ENCODE results near the gene PHLPP2.
A peak's percentile ranks its signal among the peaks of the same experiment; 100 is the strongest.
"Not testable (repeated sequence)": the region's sequence is repeated elsewhere in the genome, so short reads cannot be mapped to it uniquely, and the experiment has no call there.

PHLPP2 gene

DNA sequence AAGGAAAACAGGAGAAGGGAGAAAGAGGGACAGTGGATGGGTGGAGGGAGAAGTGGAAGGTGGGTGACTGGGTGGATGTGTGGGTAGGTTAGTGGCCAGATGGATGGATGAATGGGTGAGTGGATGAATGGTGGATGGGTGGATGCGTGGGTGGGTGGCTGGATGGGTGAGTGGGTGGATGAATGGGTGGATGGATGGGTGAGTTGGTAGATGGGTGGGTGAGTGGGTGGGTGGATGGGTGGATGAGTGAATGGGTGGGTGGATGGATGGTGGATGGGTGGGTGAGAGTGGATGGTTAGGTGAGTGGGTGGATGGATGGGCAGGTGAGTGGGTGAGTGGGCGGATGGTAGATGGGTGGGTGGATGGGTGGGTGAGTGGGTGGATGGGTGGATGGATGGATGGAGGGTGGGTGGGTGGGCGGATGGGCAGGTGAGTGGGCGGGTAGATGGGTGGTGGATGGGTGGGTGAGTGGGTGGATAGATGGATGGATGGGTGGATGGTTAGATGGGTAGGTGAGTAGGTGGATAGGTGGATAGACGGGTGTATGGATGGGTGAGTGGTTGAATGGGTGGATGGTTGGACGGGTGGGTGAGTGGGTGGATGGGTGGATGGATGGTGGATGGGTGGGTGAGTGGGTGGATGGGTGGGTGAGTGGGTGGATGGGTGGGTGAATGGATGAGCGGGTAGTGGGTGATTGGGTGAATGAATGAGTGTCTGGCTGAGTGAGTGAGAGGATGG lies 99.2 kb downstream of the PHLPP2 start:
- DNase-seq (ENCODE audit: low read depth in 4 of 4, low spot score in 1 of 4) = no peak

DNA sequence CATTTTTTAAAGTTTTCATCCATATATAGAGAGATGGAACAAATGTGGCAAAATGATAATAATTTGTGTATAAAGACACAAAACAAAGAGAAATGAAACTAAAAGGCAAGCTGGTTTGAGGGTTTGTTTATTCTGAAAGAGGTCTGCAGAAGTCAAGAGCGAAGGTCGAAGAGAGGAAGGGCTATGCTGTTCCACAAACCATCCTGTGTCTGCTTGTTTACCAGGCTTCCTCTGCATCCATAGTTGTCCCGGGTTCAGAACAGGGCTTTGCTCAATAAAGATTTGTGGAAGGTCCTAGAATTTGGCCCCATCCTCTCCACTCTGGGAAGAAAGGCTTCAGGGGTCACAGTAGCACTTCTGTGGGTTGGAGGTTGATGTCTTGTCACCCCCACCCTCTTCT lies 100.9 kb downstream of the PHLPP2 start:
- DNase-seq (ENCODE audit: low read depth in 4 of 4, low spot score in 1 of 4) = no peak

DNA sequence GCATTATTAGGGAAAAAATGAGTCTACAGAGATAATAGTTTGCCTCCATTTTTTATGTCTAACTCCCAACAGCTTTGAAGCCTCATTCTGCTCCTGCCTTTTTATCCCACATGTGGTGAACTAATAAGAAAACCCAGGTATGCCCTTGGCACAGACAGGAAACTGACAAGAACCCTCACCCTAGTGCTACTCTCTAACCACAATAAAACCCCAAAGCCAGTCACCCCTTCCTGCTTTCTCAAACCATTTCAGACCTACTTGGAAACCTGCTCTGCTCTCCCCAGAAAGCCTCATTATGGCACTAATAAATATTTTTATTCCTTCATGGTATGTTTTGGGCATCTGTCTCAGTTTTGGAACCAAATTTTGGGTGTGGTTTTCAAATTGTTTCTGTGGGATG lies 102.4 kb downstream of the PHLPP2 start:
- no peak for DNase-seq (ENCODE audit: low read depth in 4 of 4, low spot score in 1 of 4)

DNA sequence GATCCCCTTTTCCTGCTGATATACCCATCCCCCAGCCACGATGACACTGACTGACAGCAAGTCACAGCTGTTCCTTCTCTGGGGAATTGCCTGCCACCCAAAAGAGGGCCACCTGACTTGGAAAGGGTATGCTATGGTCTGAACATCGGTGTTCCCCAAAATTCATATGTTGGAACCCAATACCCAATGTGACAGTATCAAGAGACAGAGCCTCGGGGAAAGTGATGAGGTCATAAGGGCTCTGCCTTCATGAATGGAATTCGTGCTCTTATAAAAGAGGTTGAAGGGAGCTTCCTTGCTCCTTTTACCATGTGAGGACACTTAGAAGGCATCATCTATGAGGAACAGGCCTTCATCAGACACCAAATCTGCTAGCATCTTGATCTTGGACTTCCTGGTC lies 106.1 kb downstream of the PHLPP2 start:
- DNase-seq (ENCODE audit: low read depth in 4 of 4, low spot score in 1 of 4) = no peak

DNA sequence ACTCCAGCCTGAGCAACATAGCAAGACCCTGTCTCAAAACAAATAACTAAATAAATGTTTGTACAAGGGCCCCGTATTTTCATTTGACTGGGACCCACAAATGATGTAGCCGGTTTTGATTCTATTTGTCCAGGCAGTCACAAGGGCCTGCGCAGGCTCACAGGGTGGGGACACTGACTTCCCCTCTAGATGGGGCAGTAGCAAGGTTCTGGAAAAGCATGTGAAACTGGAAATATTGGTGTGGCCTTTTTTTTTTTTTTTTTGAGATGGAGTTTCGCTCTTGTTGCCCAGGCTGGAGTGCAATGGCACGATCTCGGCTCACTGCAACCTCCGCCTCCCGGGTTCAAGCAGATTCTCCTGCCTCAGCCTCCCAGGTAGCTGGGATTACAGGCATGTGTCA lies 109.5 kb downstream of the PHLPP2 start:
- not testable (repeated sequence) for DNase-seq (ENCODE audit: low read depth in 4 of 4, low spot score in 1 of 4)

DNA sequence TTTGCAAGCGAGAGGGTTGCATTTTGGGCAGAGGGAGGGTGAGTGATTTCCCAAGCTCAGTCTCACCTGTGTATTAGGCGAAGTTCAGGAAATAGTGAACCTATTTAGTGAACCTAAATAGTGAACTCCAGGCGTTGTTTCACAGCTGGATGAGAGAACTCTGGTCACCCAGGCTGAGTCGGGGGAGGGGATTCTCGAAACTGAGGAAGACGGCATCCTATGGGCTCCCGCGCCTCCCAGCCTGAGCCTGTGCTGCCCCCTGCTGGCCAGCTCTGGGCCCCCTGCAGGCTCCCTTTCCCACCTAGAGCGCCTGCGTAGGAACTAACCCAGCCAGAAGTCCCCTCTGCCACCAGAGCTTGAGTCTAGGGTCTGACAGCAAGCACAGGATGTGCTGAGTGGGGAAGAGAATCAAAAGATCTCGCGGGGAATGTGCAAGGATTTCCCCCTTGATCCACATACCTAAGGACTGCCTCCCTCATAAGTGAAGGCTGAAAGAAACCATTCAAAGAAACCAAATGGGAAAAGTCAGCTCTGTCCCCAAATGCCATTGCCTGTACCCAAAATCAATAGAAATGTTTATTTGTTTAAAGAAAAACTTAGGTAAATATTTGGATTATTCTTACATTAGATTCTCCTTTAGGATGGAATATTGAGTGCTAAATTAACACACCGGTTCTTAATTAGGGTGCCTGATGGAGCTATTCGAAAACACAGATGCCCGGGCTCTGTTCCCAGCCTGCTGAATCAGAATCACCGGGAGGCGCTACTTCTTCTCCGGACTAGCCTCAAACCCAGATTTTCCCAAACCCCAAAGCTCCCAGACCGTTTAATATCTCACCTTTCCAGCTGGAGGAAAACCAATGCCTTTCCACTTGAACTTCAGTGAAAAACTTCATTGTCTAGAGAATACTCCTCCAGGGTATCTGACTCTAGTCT lies 113.3 kb downstream of the PHLPP2 start:
- peak; percentile 65 to 79 (median 72) for DNase-seq (ENCODE audit: low read depth in 4 of 4, low spot score in 1 of 4)

DNA sequence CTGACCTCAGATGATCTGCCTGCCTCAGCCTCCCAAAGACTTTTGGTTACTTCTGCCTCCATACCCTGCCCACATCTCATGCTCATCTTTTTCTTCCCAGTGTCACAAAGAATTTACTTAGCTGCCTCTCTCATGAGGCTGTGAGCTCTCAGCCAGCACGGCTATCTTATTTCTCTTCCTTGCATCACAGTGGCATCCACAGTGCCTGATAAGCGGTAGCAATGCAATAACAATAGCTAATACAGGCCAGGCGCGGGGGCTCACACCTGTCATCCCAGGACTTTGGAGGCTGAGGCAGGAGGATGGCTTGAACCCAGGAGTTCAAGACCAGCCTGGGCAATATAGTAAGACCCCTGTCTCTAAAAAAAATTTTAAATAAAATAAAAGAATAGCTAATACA lies 114.1 kb downstream of the PHLPP2 start:
- DNase-seq (ENCODE audit: low read depth in 4 of 4, low spot score in 1 of 4) = no peak

DNA sequence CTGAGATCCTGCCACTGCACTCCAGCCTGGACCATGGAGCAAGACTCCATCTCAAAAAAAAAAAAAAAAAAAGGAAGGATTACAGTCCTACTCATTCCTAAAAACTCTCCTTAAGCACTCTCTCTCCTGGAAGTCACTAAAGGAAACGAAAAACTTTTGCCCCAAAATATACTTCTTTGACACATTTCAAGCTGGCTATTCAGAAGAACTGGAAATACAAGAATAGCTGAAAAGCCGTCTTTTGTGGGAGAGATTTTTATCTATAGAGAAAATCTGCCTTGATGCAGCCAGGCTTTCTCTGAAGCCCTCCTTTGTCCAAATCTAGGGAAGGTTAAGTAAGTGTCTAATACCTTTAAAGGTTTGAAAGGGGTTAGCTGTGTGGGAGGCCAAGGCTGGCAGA lies 115.4 kb downstream of the PHLPP2 start:
- DNase-seq (ENCODE audit: low read depth in 4 of 4, low spot score in 1 of 4) = no peak

DNA sequence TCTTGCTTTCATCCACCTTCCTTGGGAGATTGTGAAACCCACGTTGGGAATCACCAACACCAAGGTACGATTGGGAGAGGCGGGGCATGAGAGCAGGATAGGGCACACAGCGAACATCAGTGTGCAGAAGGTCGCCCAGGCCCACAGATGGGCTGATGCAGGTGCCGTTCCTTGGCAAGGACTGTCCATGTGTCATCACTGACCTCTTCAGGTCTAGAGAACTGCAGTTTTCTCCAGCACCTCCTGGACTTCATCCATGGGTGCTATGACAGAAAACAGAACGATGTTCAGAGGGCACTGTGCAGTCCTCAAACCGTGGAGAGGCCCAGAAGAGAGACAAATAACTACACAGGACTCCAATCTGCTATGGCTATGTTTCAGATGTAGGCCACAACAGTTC lies 123.7 kb downstream of the PHLPP2 start:
- no peak for DNase-seq (ENCODE audit: low read depth in 4 of 4, low spot score in 1 of 4)

DNA sequence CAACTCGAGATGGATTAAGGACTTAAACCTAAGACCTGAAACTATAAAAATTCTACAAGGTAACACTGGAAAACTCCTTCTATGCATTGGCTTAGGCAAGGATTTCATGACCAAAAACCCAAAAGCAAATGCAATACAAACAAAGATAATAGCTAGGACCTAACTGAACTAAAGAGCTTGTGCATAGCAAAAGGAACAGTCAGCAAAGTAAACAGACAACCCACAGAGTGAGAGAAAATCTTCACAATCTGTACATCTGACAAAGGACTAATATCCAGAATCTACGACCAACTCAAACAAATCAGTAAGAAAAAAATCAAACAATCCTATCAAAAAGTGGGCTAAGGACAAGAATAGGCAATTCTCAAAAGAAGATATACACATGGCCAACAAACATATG lies 126.1 kb downstream of the PHLPP2 start:
- DNase-seq (ENCODE audit: low read depth in 4 of 4, low spot score in 1 of 4) = not testable (repeated sequence)

DNA sequence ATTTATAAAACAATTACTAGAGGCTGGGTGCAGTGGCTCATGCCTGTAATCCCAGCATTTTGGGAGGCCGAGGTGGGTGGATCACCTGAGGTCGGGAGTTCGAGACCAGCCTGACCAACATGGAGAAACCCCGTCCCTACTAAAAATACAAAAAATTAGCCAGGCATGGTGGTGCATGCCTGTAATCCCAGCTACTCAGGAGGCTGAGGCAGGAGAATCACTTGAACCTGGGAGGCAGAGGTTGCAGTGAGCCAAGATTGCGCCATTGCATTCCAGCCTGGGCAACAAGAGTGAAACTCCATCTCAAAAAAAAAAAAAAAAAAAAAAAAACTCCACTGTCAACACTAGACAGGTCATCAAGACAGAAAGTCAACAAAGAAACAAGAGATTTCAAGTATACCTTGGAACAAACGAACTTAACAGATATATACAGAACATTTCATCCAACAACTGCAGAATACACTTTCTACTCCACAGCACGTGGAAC lies 129.1 kb downstream of the PHLPP2 start:
- DNase-seq (ENCODE audit: low read depth in 4 of 4, low spot score in 1 of 4) = not testable (repeated sequence)

Data from stimulated activated CD4-positive, alpha-beta T cell treated with anti-CD3 and anti-CD28 coated beads, Interleukin-1b, Interleukin-23, amount 100 ng/mL, for 24 hours (primary cell).